GM03348 (cell line): ENCODE results near the gene RAC3.

Experiments used
- DNase-seq: peaks from one replicate; pipeline ENCODE4 v3.0.0; 2012; ENCODE audit warnings: low spot score

RAC3 gene

GRCh38 chr17:82031303-82031884, at the start of gene RAC3:
Gene RAC3 (plus strand): TSS chr17:82031678. CDS start chr17:82031762, 84 bp downstream.
- peak; percentile 72 for DNase-seq

- DNase-seq = no peak
Observed at GRCh38 chr17:81983011-81983638, 48.4 kb upstream of the RAC3 start.

DNA sequence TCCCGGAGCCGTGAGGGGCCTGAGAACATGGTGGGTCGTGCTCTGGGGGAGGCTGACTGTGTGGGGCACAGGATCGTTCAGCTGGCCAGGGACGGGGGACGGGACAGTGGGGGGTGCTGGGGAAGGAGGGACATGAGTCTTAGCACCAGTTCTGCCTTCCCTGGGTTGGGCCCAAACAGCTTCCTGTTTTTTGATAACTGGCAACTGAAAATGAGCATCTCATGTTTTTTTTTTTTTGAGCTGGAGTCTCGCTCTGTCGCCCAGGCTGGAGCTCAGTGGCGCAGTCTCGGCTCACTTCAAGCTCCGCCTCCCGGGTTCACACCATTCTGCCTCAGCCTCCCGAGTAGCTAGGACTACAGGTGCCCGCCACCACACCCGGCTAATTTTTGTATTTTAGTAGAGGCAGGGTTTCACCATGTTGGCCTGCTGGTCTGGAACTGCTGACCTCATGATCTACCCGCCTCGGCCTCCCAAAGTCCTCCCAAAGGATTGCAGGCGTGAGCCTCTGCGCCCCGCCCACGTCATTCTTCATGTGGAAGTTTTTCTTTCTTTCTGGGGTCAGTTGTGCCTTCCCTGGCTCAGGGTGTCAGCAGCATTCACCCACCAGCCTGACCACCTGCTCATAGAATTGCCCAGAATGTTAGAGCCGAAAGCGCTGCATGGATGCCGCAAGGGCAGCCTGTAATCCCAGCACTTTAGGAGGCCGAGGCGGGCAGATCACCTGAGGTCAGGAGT, 47.7 kb upstream of the RAC3 start:
- DNase-seq = no peak

DNA sequence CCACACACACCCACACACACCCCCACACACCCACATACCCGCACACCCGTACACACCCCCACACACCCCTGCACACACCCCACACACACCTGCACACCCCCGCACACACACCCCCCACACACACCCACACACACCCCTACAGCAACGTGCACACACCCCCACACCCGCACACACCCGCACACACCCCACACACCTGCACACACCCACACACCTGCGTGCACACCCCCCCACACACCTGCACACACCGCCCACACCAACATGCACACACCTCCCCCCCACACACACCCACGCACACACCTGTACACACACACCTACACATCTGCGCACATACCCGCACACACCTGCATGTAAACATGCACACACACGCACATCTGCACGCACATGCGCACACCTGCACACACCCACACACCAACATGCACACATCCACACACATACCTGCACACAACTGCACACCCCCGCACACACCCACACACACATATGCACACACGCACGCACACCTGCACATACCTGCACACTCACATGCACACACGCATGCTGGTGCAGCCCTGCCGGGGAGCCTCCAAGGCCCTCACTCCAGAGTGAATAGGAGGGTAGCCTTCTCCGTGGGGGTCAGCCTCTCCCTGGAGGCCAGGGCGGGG, 46.6 kb upstream of the RAC3 start:
- DNase-seq = no peak

DNA sequence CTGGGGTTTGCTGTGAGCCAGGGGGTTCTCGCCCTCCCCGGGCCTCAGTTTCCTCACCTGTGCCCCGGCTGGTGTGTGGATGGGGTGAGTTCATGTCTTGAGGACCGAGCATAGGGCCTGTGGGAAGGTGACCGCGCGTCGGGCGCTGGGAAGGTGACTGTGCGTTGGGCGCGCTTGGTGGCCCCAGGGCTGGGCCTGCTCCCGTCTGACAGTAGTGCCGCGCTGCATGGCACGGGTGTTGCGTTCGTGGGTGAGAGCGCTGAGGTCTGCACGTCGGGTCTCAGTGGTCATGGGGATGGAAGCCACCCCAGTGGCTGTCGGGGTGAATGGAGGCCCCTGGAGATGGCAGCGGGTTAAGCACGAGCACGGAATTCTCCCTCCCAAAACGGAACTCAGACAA, 44.9 kb upstream of the RAC3 start:
- no peak for DNase-seq

- no peak for DNase-seq
Observed at GRCh38 chr17:81987161-81987770, 44.2 kb upstream of the RAC3 start.

GRCh38 chr17:81990836-81991683, 40.4 kb upstream of the RAC3 start:
- DNase-seq = no peak

- DNase-seq = peak; percentile 87
Observed at GRCh38 chr17:81991684-81992305, 39.7 kb upstream of the RAC3 start.

- DNase-seq = no peak
Observed at GRCh38 chr17:81992306-81993102, 39.0 kb upstream of the RAC3 start.

- no peak for DNase-seq
Observed at GRCh38 chr17:81993729-81994592, 37.5 kb upstream of the RAC3 start.

DNA sequence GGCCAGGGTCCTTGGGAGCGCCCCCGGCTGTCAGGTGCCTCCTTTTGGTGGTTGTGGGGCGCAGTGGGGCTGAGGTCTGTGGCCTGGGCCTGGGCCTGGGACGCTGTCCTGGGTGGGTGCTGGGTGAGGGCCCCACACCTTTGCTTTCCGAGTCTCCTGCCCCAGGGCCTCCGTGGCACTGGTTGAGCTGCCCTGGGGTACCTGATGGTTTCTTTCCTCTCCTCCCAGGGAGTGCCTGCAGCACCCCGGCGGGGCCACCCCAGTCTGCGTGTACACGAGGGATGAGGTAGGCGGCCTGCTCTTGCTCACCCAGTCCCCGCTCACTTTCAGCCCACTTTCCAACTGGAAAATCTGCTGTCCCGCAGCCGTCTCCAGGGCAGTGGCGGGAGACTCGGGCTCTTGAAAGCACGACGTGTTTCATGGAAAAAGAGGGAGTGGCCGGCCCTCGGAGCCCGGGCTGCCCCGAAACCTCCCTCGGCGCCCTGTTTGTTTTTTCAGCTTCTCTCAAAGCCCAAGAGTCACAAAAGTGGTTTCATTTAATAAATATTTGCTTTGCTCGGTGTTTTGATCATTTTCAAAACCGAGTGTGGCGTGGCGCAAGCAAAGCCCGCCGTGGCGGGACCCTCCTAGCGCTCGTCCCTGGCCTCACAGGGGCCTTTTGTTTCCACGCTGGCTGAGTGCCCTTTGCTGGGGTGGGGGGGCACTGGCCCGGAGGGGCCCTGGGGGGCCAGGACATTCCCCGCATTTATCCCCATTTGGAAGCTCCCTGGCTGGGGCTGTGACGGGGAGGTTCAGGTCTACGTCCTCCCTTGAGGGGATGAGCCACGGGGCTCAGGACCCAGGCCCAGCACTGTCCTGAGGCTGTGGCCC, 36.6 kb upstream of the RAC3 start:
- no peak for DNase-seq

- no peak for DNase-seq
Observed at GRCh38 chr17:81995463-81996231, 35.8 kb upstream of the RAC3 start.

GRCh38 chr17:81996232-81996756, 35.2 kb upstream of the RAC3 start:
- no peak for DNase-seq

- DNase-seq = no peak
Observed at GRCh38 chr17:81996757-81997441, 34.6 kb upstream of the RAC3 start.

GRCh38 chr17:81998212-81998611, 33.3 kb upstream of the RAC3 start:
- DNase-seq = no peak

- no peak for DNase-seq
Observed at GRCh38 chr17:81998691-81999438, 32.6 kb upstream of the RAC3 start.
